Endometrium (tissue), 2 donors: ENCODE data around the gene MUSTN1.

ENCODE experiments used
- FAIRE-seq: peaks from 2 replicates; lab custom pipeline; 2012; peaks lifted over from hg19 to GRCh38; lab: Jason Lieb, UNC
- donor health status: control.
- donor health status: control.

Gene MUSTN1

DNA sequence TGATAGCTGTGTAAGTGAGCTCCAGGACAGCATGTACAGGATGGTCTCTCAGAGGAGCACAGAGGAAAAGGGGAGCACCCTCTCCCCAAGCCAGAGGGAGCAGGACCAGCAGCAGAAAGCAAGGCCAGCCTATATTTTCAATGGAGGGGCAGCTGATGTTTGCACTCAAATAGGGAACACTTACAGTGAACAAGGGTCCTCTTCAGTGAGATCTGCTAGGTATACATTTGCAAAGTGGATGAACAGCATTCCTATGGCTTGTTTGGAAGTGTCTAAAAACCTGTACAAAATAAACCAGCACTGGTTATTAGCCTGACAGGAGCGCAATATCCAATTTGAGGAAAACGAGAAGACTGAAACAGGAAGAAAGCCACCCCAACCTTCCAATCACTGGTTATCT is 17.6 kb upstream of the MUSTN1 start:
- FAIRE-seq: no peak

GRCh38 chr3:52851348-52851747 is 16.5 kb upstream of the MUSTN1 start:
- no peak for FAIRE-seq

DNA sequence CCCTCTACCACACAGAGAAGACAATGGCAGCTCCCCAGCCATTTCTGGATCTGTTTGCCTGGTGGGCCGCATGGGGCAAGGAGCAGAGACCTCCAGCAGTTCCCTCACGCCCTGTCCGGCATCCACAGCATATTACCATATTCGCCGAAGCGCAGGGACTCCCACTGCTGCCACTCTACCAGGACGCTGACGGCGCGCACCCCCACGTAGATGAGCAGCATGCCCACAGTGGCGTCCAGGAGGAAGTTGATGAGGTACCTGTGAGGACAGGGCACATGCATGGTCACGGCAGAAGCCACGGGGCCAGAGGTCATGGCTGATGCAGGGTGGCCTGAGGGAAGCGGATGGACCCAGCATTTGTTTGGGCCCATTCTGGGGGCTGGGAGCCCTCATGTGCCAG is 14.8 kb upstream of the MUSTN1 start:
- FAIRE-seq: no peak

- FAIRE-seq: no peak
These were observed 13.8 kb upstream of the MUSTN1 start for GRCh38 chr3:52848617-52849016.

GRCh38 chr3:52847726-52848125 is 12.9 kb upstream of the MUSTN1 start:
- FAIRE-seq: no peak

DNA sequence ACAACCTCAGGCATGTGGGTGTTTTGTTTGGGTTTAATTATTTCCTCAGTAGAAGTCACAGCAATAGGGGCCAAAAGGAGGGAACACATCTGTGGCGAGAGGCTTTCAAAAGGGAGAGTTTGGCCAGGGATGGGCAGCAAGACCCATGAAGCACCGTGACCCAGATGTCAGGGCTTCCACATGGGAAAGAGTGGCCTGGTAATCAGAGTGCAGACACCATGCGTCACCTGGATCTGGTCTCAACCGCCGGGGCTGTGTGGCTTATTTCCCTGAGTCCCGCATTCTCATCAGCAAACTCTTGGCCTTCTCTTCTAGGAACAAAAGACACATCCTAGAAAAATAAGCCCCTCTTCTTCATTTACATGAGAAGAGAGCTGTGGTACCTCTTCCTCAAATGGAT is 12.4 kb upstream of the MUSTN1 start:
- FAIRE-seq: no peak

DNA sequence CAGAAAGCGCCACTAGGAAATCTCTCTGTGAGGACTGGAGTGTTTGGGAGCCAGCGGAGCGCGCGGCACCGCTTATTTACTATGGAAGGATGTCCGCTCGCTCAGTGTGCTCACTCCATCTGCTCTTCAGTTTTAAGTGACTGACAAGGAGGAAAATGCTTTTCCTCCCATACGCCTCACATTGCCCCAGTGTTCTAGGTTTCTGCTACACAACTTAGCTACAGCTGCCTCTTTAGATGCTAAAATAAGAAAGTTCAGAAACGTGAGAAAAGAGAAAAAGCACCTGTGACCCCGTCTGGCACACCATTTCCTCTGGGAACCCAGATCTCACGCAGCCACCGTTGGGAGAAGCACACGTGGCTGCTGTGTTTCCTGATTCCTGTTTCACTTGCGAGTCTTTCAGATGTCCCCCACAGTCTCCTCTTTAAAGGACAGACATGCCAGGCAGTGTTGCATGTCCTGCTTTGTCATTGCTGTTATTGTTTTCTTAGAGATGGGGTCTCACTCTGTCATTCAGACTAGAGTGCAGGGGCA is 11.7 kb upstream of the MUSTN1 start:
- FAIRE-seq: no peak

DNA sequence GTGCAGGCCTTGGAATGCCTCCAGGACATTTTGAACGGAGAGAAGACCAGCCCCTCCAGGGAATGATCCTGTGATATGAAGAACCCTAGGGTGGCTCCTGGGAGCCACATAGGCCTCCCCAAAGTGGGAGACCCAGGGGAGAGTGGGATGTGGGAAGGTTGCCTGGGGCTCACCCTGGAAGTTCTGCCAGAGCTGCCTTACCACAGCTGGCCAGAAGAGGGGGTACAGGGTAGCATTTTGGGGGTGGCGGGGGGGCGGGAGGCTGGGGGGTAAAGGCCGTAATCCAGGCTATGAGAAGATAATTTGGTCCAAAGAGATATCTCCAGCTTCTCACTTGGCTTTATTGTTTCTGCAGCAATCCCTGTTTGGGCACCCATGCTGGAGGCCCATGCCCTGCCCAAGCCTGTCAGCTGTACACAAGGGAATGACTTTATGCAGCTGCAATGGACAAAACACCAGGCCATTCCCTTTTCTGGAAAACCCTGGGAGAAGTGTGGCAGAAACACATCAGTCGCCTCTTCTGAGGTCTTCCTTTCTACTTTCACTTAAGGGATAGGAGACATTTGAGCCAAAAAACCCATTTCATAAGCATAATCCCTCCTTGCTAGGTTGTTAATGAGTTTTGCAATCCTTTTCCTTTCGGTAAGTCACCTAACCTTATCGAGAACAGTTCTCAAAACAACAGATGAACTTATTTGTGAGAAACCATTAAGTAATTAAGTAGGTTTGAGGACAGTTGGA is 11.0 kb upstream of the MUSTN1 start:
- FAIRE-seq: no peak

DNA sequence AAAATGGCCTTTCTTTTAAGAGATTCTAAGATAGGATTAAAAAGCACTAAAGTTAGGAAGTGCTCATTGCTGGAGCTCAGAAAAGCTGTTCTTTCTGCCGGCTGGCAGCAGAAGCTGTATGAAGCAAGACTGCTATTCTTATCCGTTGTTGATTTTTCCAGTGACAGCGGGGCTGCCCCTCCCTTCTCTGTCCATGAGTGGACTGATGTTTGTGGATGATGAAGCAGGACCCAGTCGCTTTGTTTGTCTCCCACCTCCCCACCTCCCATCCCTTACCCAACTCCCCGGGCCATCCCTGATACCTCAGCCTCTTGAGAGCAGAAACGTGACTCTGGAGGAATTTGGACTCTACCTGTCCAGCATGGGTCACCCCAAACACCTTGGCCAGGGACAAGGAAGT is 10.3 kb upstream of the MUSTN1 start:
- no peak for FAIRE-seq

DNA sequence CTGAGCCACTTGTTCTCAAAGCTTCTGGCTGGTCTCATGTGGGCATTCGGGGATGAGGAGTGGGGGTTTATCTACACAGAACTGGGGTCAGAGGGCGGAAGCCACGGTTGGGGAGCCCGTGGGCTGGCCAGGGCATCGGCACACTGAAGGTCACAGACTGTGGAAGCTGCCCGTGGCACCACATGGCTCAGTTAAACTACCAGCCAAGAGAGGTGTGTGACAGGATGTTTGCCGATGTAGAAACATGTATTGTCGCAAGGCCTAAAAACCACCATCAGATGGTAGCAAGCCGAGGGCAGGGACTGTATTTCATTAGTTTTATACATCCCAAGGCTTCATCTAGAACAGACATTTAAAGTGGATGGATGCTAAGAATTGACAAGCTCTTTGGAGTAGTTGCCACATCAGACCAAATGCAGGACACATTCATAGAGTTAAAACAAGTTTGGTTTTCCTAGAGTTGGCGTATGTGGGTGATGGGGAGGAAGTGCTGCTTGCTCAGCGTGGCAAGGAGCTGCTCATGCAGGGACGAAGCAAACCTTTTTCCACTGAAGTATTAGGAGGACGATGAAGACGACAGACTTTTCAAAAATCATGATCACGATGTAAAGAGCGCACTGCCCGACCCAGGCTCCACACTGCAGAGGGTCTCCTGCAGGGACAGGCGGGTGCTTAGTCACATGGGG is 9.6 kb upstream of the MUSTN1 start:
- FAIRE-seq: no peak

DNA sequence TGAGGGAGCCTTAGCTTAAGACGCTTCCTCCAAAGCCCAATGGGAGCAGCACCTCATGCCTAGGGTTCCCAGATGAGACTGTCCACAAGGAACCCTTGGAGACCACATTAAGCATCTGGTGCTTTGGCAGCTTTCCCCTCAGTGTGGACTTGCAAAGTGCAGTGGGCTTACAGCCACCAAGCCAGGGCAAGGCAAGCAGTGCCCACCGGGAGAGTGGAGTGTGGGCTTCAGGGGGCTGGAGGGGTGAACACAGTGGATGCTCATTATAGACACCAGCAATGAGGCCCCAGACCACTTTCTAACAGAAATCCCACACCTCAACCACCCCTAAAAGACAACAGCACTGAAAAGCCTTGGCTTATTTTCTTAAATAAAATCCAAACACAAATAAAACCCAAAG is 9.1 kb upstream of the MUSTN1 start:
- no peak for FAIRE-seq

DNA sequence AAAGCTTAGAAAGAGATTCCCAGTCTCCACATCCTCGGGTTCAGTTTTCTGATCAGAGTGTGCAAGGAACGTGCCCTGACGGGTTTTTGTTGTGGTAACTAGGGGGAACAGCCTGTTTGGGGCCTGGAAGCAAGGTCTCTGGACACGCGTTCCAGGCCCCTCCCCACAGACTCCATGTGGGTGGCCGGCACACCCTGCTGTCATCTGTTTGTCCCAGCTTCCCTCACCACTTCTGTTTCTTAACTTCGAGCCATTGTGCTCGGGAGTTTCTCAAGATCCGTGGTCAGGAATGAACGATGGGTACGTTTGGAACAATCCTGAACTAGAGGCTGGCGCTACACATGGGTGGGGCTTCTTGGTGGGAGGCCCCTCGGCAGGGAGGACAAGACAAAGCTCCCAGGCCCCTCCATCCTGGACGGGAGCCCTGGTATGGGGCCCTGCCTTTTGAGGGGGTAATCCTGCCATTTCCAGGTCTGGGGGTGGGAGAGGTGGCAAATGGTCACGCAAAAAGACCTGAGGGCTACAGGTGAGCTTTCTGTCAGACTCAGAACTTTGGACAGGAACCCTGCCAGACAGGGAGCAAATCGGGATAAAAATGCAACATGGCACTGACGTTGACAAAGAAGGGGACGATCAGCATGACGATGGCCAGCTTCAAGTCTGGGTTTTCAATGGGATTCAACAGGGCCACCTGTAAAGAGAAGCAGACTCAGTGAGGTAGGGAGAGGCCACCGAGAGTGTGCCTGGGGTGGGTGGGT is 8.5 kb upstream of the MUSTN1 start:
- no peak for FAIRE-seq

DNA sequence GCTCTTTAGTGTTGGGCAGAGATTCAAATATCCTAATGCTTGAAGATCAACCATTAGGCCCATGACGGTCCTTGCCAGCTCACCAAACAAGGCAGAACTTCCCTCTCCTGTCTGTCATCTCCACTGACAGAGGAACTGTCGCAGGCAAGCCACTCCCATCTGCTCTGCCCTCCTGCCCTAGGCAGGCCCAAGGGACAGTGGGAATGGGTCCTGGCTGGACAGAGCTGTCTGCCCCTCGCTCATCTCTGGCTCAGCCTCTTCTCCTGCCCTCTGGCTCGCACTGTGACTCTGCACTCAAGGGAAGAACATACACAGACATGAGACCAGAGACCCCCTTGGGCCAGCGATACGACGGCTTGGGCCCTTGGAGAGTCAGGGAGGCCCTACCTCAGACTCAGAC is 7.6 kb upstream of the MUSTN1 start:
- FAIRE-seq: no peak

DNA sequence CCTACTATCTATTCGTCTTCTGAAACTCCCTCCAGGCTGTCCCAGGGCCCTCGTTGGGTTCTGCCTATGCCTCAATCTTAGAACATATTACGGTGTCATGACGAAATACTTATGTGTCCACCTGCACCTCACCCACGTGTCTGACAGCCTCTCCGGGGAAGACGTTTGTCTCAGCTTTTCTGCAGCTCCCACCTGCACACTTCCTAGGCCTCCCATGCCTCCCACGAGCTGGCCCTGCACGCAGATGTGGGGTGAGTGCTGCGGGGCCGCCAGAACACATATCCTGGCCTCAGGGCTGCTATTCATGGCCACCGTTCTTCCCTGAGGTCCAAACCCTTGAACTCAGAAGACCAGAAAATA is 7.1 kb upstream of the MUSTN1 start:
- FAIRE-seq: no peak

DNA sequence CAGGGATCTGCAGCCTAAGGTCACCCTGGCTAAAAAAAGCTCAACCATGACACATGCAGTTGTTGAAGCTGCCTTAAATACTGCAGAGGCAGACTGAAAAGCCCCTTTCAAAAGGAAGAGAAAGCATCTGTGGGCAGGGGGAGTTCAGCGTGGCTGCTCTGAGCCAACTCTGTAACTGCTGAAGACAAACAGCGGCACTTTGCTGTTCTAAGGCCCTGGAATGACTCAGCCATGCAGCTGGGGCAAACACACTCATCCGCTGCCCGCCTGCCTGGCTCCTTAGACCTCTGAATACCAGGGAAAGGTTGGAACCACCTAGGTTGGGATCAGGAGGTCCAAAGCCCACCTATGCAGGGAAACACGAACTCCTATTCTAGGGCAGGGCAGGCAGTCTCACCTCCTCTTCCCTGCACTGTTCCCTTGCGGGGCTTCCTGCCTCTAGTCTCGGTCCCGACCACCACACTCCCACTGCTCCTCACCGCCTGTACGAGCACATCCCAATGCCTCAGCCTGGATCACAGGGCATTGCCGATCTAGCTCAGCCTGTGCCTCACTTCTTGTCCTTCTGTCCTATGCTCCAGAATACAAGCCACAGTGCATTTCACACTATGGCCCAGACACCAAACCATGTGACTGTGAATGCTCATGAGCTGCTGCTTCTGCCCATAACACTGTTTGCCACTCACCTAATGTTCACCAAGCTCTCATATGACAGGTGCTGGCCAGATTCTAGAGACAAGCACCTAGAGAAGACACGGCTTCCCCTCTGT is 6.6 kb upstream of the MUSTN1 start:
- FAIRE-seq: no peak

GRCh38 chr3:52839892-52840545 is 5.2 kb upstream of the MUSTN1 start:
- no peak for FAIRE-seq

DNA sequence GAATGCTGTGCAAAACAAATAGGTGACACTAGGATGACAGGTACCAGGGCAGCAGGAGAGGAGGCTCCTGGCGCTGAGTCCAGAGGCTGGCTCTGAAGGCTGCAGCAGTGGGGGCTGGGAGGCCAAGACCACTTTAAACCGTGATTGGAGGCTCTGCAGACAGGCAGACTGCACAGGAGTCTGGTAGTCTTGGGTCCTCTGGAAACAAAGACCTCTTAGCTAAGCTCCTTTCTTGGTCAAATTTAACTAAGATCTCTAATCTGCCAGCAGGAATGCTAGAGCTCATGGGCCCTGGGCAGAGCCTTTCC is 4.4 kb upstream of the MUSTN1 start:
- no peak for FAIRE-seq

- FAIRE-seq: no peak
These were observed 3.9 kb upstream of the MUSTN1 start for GRCh38 chr3:52838561-52839267.

DNA sequence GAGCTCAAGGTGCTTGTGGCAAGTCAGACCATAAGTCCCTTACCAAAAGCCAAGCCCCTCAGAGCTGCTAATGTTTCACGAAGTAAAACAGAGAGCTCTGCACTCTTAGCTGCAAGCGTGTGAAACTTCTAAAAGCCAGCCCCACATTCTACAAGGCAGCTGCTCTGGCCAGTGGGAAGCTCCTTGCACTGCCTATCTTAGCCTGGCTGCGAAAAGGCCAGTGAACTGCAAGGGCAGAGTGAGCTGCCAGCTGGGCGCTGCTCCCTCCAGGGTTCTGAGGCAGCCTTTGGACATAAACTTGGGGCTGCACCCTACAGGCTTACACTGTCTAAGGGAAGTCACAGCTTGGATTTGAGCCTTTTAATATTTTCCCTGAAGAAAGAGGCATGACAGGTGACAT is 2.2 kb upstream of the MUSTN1 start:
- FAIRE-seq: no peak

- no peak for FAIRE-seq
These were observed 1.6 kb upstream of the MUSTN1 start for GRCh38 chr3:52836471-52836845.

DNA sequence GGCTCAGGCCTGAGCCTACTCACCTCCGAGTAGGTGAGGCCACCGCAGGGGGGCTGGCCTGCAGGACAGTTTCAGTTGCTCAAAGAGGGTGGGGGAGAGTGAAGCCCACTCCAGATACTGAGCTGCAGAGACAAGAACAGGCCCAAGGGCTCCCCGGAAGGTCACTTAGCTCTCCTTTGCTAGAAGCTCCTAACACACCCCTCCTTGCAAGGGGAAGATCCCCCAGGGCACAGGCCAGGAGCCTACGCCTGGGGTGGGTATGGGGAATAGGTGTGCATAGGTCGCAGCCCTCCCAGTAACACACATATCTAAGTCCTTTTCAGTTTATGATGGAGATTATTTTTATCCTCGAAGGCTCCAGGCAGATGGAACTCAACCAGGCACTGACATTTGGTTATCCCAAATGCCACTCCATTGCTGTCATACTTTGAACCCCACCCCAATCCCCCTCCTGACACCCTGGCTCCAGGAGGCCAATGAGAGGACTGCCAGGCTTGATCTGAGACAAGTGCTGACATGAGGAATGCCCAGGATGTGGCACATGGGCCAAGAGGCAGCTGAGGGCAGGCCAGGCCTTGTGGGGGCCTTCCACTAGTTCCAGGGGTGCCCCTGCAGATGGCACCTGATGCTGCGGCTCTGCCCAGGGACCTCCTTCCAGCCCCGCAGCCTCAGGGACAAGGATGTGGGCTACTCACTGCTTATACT is 1.1 kb upstream of the MUSTN1 start:
- FAIRE-seq: no peak
